ENCODE results near the gene CYBA. TPM values are rescaled to one million over a fixed set of nuclear protein-coding genes. Genes with fewer than 3 reads are reported as not detected.

Gene CYBA
- total RNA-seq, 2 donors from 2014 or later, result 368 to 389 TPM

- Histone ChIP-seq H3K36me3 (no peaks in the 10 kb centered on the region), H3K27me3 (no peaks in the 10 kb centered on the region), H3K27ac (peak overlapping the region; percentile 88), H3K4me3 (peak overlapping the region; percentile 86), H3K9me3 (no peaks in the 10 kb centered on the region), H3K4me1 (peaks cover 8% of the 10 kb centered on the region), H3K9ac (ENCODE audit: low read depth in 2 of 2, low read length in 2 of 2) (peak overlapping the region; percentile 58 to 96)
- no peak for TF ChIP-seq CTCF (IDR thresholded peaks at IDR 0.05)
- peak; percentile 70 for DNase-seq
- intact Hi-C loops (cut with DNase I), result no loop called here
Measured at GRCh38 chr16:88651276-88651988, 579 bp upstream of the CYBA start.

- peaks cover 8% of the 10 kb centered on the region for H3K4me1 ChIP-seq
- no peaks in the 10 kb centered on the region for H3K27me3 ChIP-seq
- H3K9me3 ChIP-seq, result no peaks in the 10 kb centered on the region
- peak overlapping the region; percentile 88 for H3K27ac ChIP-seq
- no peak for TF ChIP-seq CTCF (IDR thresholded peaks at IDR 0.05)
- peak overlapping the region; percentile 86 for H3K4me3 ChIP-seq
- no peaks in the 10 kb centered on the region for H3K36me3 ChIP-seq
- peak; percentile 65 for DNase-seq
- H3K9ac ChIP-seq (ENCODE audit: low read depth in 2 of 2, low read length in 2 of 2), result peak overlapping the region; percentile 79 to 96
- intact Hi-C loops (cut with DNase I), result no loop called here
Measured at GRCh38 chr16:88649924-88650748, 717 bp downstream of the CYBA start.

- Histone ChIP-seq H3K36me3 (no peaks in the 10 kb centered on the region), H3K27ac (peak overlapping the region; percentile 88), H3K27me3 (no peaks in the 10 kb centered on the region), H3K9ac (ENCODE audit: low read depth in 2 of 2, low read length in 2 of 2) (peak overlapping the region; percentile 79 to 96), H3K4me1 (peaks cover 8% of the 10 kb centered on the region), H3K9me3 (no peaks in the 10 kb centered on the region), H3K4me3 (peak overlapping the region; percentile 86)
- intact Hi-C loops (cut with DNase I), result no loop called here
- DNase-seq, result no peak
- TF ChIP-seq CTCF (IDR thresholded peaks at IDR 0.05), result no peak
Measured at GRCh38 chr16:88649195-88649923, 1.5 kb downstream of the CYBA start.

GRCh38 chr16:88647178-88648070 is 3.4 kb downstream of the CYBA start:
- no peak for DNase-seq
- intact Hi-C loops (cut with DNase I), result no loop called here
- peaks cover 8% of the 10 kb centered on the region for H3K4me1 ChIP-seq
- H3K9me3 ChIP-seq, result no peaks in the 10 kb centered on the region
- no peak for TF ChIP-seq CTCF (IDR thresholded peaks at IDR 0.05)
- no peaks in the 10 kb centered on the region for H3K27me3 ChIP-seq
- no peaks in the 10 kb centered on the region for H3K36me3 ChIP-seq
- no peak overlapping the region for H3K27ac ChIP-seq
- H3K4me3 ChIP-seq, result no peak overlapping the region
- no peak overlapping the region for H3K9ac ChIP-seq (ENCODE audit: low read depth in 2 of 2, low read length in 2 of 2)
